Tibial nerve (tissue), 4 donors: Measurements from ENCODE around the gene SMIM41. TPM values are rescaled to one million over a fixed set of nuclear protein-coding genes. Genes with fewer than 3 reads are reported as not detected.

Experiments
- DNase-seq, 2 donors: peaks; one replicate each; pipeline ENCODE4 v3.0.0-alpha.2; 2019; ENCODE audit warnings: low spot score in 2 of 2
- H3K27ac ChIP-seq, 4 donors: fragments of 200-600 bp; sonication (generic) in 3 of 4; one replicate each; pipeline ENCODE4 v1.5.1; 2017 to 2019; ENCODE audit warnings: mild to moderate bottlenecking in 1 of 4
- H3K27me3 ChIP-seq, 2 donors: fragments of 200-600 bp; sonication (generic) in 1 of 2; one replicate each; pipeline versions ENCODE4 v1.5.1 to v1.6.0; 2017 to 2019
- H3K36me3 ChIP-seq, 3 donors: fragments of 200-600 bp; sonication (generic); one replicate each; pipeline ENCODE4 v1.5.1; 2018 to 2019
- H3K4me1 ChIP-seq, 4 donors: fragments of 200-600 bp; sonication (generic) in 3 of 4; one replicate each; pipeline ENCODE4 v1.5.1; 2017 to 2019
- H3K4me3 ChIP-seq, 4 donors: fragments of 200-600 bp; sonication (generic) in 3 of 4; one replicate each; pipeline ENCODE4 v1.5.1; 2017 to 2019; ENCODE audit warnings: mild to moderate bottlenecking in 1 of 4, moderate library complexity in 1 of 4
- H3K9me3 ChIP-seq, 4 donors: fragments of 200-600 bp; sonication (generic) in 3 of 4; one replicate each; pipeline ENCODE4 v1.5.1; 2017 to 2019
- CTCF ChIP-seq, 5 experiments: fragments of 200-600 bp in 3 of 5; fragments of 450-650 bp in 2 of 5; sonication (generic) in 3 of 5; IDR thresholded peaks; one replicate each; pipeline ENCODE4 v1.5.1; 2016 to 2019; ENCODE audit warnings: antibody characterized with exemption in 5 of 5, mild to moderate bottlenecking in 3 of 5, moderate library complexity in 2 of 5
- EP300 ChIP-seq, 2 donors: sonication (generic); formaldehyde crosslinking; IDR thresholded peaks; one replicate each; pipeline ENCODE4 v1.6.1; 2017; ENCODE audit warnings: antibody characterized with exemption in 2 of 2, mild to moderate bottlenecking in 1 of 2
- POLR2A ChIP-seq, 2 donors: fragments of 450-650 bp; IDR thresholded peaks; one replicate each; pipeline ENCODE4 v1.6.1; 2017; ENCODE audit warnings: antibody characterized with exemption in 2 of 2, mild to moderate bottlenecking in 2 of 2, moderate library complexity in 2 of 2
- WGBS, 2 donors: methylation state at CpG; one replicate each; pipeline ENCODE4 v1.1.5; 2018; 5-methylcytosine and 5-hydroxymethylcytosine counted together
- total RNA-seq, 4 donors: library from RNA; depleted of rRNA; stranded (reverse); fragments of >200 nt; gene quantifications; one replicate each; pipeline ENCODE4 v1.1.0, GENCODE V29; 2016

Gene SMIM41
- total RNA-seq, 4 donors from 2014 or later: 16.5 to 78.7 (median 39.3) TPM

GRCh38 chr12:52144512-52145227 lies 65.2 kb downstream of the SMIM41 start:
- WGBS, 2 donors: 83 to 91% methylated on average over 15 to 16 of the region's 16 CpGs
- Histone ChIP-seq H3K27me3 (no peaks in the 10 kb centered on the region), H3K27ac (peak overlapping the region in 1 of 4 donors; percentile 91), H3K9me3 (no peaks in the 10 kb centered on the region), H3K4me3 (no peak overlapping the region), H3K4me1 (peaks cover 0 to 42% (median 31%) of the 10 kb centered on the region in 4 donors), H3K36me3 (no peaks in the 10 kb centered on the region)
- no peak for DNase-seq
- TF ChIP-seq CTCF (IDR thresholded peaks at IDR 0.05) (no peak), EP300 (IDR thresholded peaks at IDR 0.05) (no peak), POLR2A (IDR thresholded peaks at IDR 0.05) (no peak)

- H3K4me3 ChIP-seq: no peak overlapping the region
- DNase-seq: no peak
- H3K4me1 ChIP-seq: peaks cover 0 to 48% (median 33%) of the 10 kb centered on the region in 4 donors
- peak overlapping the region in 1 of 4 donors; percentile 91 for H3K27ac ChIP-seq
- WGBS, 2 donors: 83 to 87% methylated on average over 8 to 18 of the region's 18 CpGs
- H3K36me3 ChIP-seq: no peaks in the 10 kb centered on the region
- H3K27me3 ChIP-seq: no peaks in the 10 kb centered on the region
- H3K9me3 ChIP-seq: no peaks in the 10 kb centered on the region
- no peak for TF ChIP-seq EP300 (IDR thresholded peaks at IDR 0.05)
- no peak for TF ChIP-seq CTCF (IDR thresholded peaks at IDR 0.05)
- TF ChIP-seq POLR2A (IDR thresholded peaks at IDR 0.05): no peak
Measured at GRCh38 chr12:52145228-52146088, 66.0 kb downstream of the SMIM41 start.

- no peaks in the 10 kb centered on the region for H3K36me3 ChIP-seq
- peak overlapping the region; percentile 69 to 91 (median 84) for H3K27ac ChIP-seq
- no peak for TF ChIP-seq POLR2A (IDR thresholded peaks at IDR 0.05)
- no peak for TF ChIP-seq EP300 (IDR thresholded peaks at IDR 0.05)
- TF ChIP-seq CTCF (IDR thresholded peaks at IDR 0.05): no peak
- H3K27me3 ChIP-seq: no peaks in the 10 kb centered on the region
- DNase-seq: no peak
- whole genome bisulfite sequencing, 2 donors: 94 to 96% methylated on average over 6 to 8 of the region's 8 CpGs
- no peak overlapping the region for H3K4me3 ChIP-seq
- no peaks in the 10 kb centered on the region for H3K9me3 ChIP-seq
- peaks cover 0 to 48% (median 33%) of the 10 kb centered on the region in 4 donors for H3K4me1 ChIP-seq
Measured at GRCh38 chr12:52146089-52146821, 66.8 kb downstream of the SMIM41 start.

GRCh38 chr12:52146822-52147366 lies 67.4 kb downstream of the SMIM41 start:
- H3K9me3 ChIP-seq: no peaks in the 10 kb centered on the region
- no peak overlapping the region for H3K4me3 ChIP-seq
- H3K27ac ChIP-seq: peak overlapping the region; percentile 69 to 91 (median 84)
- peaks cover 0 to 51% (median 34%) of the 10 kb centered on the region in 4 donors for H3K4me1 ChIP-seq
- H3K27me3 ChIP-seq: no peaks in the 10 kb centered on the region
- no peaks in the 10 kb centered on the region for H3K36me3 ChIP-seq
- WGBS, 2 donors: 95 to 100% methylated on average over 7 of the region's 11 CpGs
- no peak for DNase-seq
- TF ChIP-seq EP300 (IDR thresholded peaks at IDR 0.05) (no peak), POLR2A (IDR thresholded peaks at IDR 0.05) (no peak), CTCF (IDR thresholded peaks at IDR 0.05) (no peak)
